Measurements from ENCODE around the gene WDR70.

The WDR70 gene

GRCh38 chr5:37701868-37702267 is 322.8 kb downstream of the WDR70 start:
- Histone ChIP-seq H3K79me2 (ENCODE audit: insufficient read depth, low read length) (no peaks in the 10 kb centered on the region), H3K9ac (ENCODE audit: low read depth, low read length, poor library complexity, severe bottlenecking) (no peak overlapping the region), H3K27me3 (ENCODE audit: insufficient read depth, low read length, poor library complexity, severe bottlenecking) (no peaks in the 10 kb centered on the region), H3K4me3 (ENCODE audit: low read length, poor library complexity, severe bottlenecking) (no peak overlapping the region), H3K9me3 (ENCODE audit: insufficient read depth, low read depth, low read length) (no peaks in the 10 kb centered on the region), H3K4me1 (ENCODE audit: insufficient read depth, low read length, poor library complexity, severe bottlenecking) (peaks cover 1% of the 10 kb centered on the region), H3F3A (ENCODE audit: low read depth) (no peaks in the 10 kb centered on the region), H3K4me2 (ENCODE audit: low read depth, low read length, poor library complexity, severe bottlenecking) (no peak overlapping the region), H3K36me3 (ENCODE audit: insufficient read depth, low read length) (peaks cover 8% of the 10 kb centered on the region), H4K20me1 (ENCODE audit: insufficient read depth, low read length, poor library complexity, severe bottlenecking) (no peaks in the 10 kb centered on the region), H2AFZ (ENCODE audit: low read length) (no peak overlapping the region), H3K9me2 (replicated peaks; ENCODE audit: low read depth, low read length) (no peaks in the 10 kb centered on the region)
- TF ChIP-seq CTCF (conservative IDR thresholded peaks at IDR 0.05; ENCODE audit: low read length) (no peak), EZH2phosphoT487 (IDR thresholded peaks at IDR 0.05; ENCODE audit: borderline replicate concordance) (no peak)

GRCh38 chr5:37703841-37704241 is 324.7 kb downstream of the WDR70 start:
- Histone ChIP-seq H3K4me3 (ENCODE audit: low read length, poor library complexity, severe bottlenecking) (no peak overlapping the region), H3K27me3 (ENCODE audit: insufficient read depth, low read length, poor library complexity, severe bottlenecking) (no peaks in the 10 kb centered on the region), H3K79me2 (ENCODE audit: insufficient read depth, low read length) (no peaks in the 10 kb centered on the region), H3K9me3 (ENCODE audit: insufficient read depth, low read depth, low read length) (no peaks in the 10 kb centered on the region), H3K9me2 (replicated peaks; ENCODE audit: low read depth, low read length) (no peaks in the 10 kb centered on the region), H3F3A (ENCODE audit: low read depth) (no peaks in the 10 kb centered on the region), H3K4me2 (ENCODE audit: low read depth, low read length, poor library complexity, severe bottlenecking) (no peak overlapping the region), H3K36me3 (ENCODE audit: insufficient read depth, low read length) (peaks cover 6% of the 10 kb centered on the region; the same call in 1 of the 2 replicates), H4K20me1 (ENCODE audit: insufficient read depth, low read length, poor library complexity, severe bottlenecking) (no peaks in the 10 kb centered on the region), H3K4me1 (ENCODE audit: insufficient read depth, low read length, poor library complexity, severe bottlenecking) (no peaks in the 10 kb centered on the region), H2AFZ (ENCODE audit: low read length) (no peak overlapping the region), H3K9ac (ENCODE audit: low read depth, low read length, poor library complexity, severe bottlenecking) (no peak overlapping the region)
- no peak for TF ChIP-seq EZH2phosphoT487 (IDR thresholded peaks at IDR 0.05; ENCODE audit: borderline replicate concordance)
- TF ChIP-seq CTCF (conservative IDR thresholded peaks at IDR 0.05; ENCODE audit: low read length) = no peak

GRCh38 chr5:37704406-37704805 is 325.3 kb downstream of the WDR70 start:
- Histone ChIP-seq H3K9me3 (ENCODE audit: insufficient read depth, low read depth, low read length) (no peaks in the 10 kb centered on the region), H3K79me2 (ENCODE audit: insufficient read depth, low read length) (no peaks in the 10 kb centered on the region), H3K4me1 (ENCODE audit: insufficient read depth, low read length, poor library complexity, severe bottlenecking) (no peaks in the 10 kb centered on the region), H3K9ac (ENCODE audit: low read depth, low read length, poor library complexity, severe bottlenecking) (no peak overlapping the region), H4K20me1 (ENCODE audit: insufficient read depth, low read length, poor library complexity, severe bottlenecking) (no peaks in the 10 kb centered on the region), H3F3A (ENCODE audit: low read depth) (no peaks in the 10 kb centered on the region), H2AFZ (ENCODE audit: low read length) (no peak overlapping the region), H3K4me3 (ENCODE audit: low read length, poor library complexity, severe bottlenecking) (no peak overlapping the region), H3K4me2 (ENCODE audit: low read depth, low read length, poor library complexity, severe bottlenecking) (no peak overlapping the region), H3K36me3 (ENCODE audit: insufficient read depth, low read length) (peaks cover under 1% of the 10 kb centered on the region; the same call in 1 of the 2 replicates), H3K27me3 (ENCODE audit: insufficient read depth, low read length, poor library complexity, severe bottlenecking) (no peaks in the 10 kb centered on the region), H3K9me2 (replicated peaks; ENCODE audit: low read depth, low read length) (no peaks in the 10 kb centered on the region)
- TF ChIP-seq EZH2phosphoT487 (IDR thresholded peaks at IDR 0.05; ENCODE audit: borderline replicate concordance) (no peak), CTCF (conservative IDR thresholded peaks at IDR 0.05; ENCODE audit: low read length) (no peak)

Measured in Loucy (cell line).